NCI-H1436 treated with DMSO at 0.1 percent for 48 hours (cell line): ENCODE results near the gene EVC.

Source experiments
- DNase-seq: peaks from one replicate; lab custom pipeline; 2025; lab: John Stamatoyannopoulos, UW

Gene EVC

GRCh38 chr4:5730993-5731990, 20.3 kb downstream of the EVC start:
- DNase-seq, result no peak

GRCh38 chr4:5732158-5732557, 21.2 kb downstream of the EVC start:
- DNase-seq, result no peak

GRCh38 chr4:5734853-5735252, 23.9 kb downstream of the EVC start:
- DNase-seq, result no peak

GRCh38 chr4:5735463-5735862, 24.5 kb downstream of the EVC start:
- DNase-seq, result no peak

- no peak for DNase-seq
These were observed 27.1 kb downstream of the EVC start for GRCh38 chr4:5738061-5738460.

DNA sequence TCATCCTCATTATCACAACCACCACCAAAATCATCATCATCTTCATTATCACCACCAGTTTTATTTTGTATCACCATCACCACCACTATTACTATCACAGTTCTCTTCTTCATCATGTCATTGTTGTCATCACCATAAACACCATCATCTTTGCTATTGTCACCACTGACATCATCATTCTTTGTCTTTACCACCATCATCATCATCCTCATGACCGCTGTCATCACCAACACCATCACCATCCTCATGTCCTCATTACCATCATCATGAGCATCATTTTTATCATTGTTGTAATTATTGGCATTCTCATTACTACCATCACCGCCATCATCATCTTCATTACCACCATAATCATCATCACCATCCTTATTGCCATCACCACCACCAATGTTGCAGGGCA, 31.4 kb downstream of the EVC start:
- no peak for DNase-seq

- no peak for DNase-seq
These were observed 32.0 kb downstream of the EVC start for GRCh38 chr4:5742968-5743367.

- DNase-seq, result no peak
These were observed 35.2 kb downstream of the EVC start for GRCh38 chr4:5746250-5746649.

- DNase-seq, result no peak
These were observed 36.1 kb downstream of the EVC start for GRCh38 chr4:5746829-5747737.

- no peak for DNase-seq
These were observed 36.9 kb downstream of the EVC start for GRCh38 chr4:5747738-5748375.

- DNase-seq, result no peak
These were observed 38.6 kb downstream of the EVC start for GRCh38 chr4:5749568-5749967.

- no peak for DNase-seq
These were observed 39.3 kb downstream of the EVC start for GRCh38 chr4:5750052-5750945.

DNA sequence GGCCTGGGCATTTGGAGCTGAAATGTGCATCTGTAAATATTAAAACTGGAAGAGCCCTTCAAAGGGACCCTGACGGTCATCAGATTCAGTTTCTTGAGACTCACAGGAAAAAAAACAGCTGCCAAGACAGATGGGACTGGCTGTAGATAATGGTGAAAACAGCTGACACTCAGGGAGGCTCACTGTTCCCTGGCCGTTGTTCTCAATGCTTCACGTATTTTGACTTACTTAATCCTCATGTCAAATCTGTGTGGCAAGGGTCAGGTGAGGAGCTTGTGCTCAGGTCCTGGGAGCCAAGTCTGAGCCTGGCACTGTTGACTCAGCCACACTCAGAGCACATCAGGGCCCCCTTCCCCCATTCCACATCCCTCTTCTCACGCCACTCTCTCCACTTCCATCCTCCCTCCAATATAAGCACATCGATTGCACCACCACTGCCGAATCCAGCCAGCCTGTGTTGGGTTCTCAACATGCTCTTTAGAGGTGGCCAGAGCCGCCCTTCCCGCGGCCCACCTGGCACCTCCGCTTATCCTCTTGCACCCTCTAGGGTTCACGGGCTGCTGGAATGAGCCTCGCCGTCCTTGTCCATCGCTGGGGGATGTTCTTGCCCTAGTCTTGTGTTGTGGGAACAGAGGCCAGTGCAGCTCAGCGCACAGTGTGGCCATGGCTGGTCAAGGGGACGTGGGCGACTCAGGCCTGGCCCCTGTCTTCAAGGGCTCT, 40.1 kb downstream of the EVC start:
- DNase-seq, result no peak

DNA sequence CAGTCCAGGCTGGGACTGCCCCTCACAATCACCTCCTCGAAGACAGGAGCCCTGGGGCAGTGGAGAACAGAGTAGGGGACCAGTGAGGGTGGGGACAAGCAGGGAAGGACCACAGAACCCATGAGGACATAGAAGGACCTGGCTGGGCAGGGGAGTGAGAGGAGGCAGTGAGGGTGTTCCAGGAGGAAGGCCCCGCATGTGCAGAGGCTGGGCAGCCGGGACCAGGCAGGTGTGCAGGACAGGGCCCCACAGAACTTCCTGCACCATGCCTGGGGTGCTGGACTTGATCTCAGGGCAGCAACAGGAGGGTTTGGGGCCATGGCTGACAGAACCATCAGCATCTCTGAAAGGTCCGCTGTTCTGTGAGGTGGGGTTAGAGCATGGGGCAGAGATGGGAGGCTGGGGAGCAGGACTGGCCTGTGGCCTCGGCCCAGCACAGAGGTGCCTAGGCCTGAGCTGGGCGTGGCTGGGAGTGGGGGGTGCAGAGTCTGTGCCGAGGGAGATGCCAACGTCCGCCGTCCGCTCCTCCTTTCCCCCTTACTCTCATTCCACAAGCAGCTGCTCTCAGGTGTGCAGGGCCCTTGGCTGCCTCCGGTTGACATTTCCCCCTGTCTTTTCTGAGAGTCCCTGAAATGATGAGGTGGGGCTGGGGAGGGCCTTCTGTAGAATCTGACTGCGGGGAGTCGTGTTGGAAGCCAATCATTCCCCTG, 40.8 kb downstream of the EVC start:
- no peak for DNase-seq

DNA sequence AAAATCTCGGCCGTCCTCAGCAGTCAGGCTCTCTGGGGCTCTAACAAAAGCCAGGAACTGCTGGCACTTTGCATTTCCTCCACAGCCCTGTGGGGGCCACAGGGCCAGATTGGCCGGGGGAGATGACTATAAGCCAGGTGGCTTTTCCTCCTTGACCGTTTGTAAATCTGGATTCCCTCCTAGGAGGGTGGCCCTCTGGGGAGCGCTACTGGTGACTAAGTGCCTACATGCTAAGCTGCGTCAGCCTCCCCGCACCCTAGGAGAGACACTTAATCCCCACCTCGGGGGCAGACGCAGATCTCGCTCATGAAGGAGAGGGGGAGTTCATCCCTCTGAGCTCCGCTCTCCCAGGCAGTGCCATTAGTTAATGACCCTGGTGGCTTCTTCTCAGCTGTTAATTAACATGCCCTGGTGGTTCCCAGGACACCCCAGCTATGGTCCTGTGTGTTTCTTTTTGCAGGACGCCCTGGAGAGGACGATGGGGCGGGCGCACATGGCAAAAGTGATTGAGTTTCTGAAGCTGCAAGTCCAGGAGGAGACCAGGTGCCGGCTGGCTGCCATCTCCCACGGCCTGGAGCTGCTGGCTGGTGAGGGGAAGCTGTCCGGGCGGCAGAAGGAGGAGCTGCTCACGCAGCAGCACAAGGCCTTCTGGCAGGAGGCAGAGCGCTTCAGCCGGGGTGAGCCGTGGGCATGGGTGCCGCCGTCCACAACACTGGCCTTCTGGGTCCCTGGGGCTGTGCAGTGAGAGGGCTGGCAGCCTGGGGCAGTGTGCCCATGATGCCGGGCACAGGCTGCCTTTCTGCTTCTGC, 41.6 kb downstream of the EVC start:
- no peak for DNase-seq

- no peak for DNase-seq
These were observed 42.4 kb downstream of the EVC start for GRCh38 chr4:5753366-5753765.

DNA sequence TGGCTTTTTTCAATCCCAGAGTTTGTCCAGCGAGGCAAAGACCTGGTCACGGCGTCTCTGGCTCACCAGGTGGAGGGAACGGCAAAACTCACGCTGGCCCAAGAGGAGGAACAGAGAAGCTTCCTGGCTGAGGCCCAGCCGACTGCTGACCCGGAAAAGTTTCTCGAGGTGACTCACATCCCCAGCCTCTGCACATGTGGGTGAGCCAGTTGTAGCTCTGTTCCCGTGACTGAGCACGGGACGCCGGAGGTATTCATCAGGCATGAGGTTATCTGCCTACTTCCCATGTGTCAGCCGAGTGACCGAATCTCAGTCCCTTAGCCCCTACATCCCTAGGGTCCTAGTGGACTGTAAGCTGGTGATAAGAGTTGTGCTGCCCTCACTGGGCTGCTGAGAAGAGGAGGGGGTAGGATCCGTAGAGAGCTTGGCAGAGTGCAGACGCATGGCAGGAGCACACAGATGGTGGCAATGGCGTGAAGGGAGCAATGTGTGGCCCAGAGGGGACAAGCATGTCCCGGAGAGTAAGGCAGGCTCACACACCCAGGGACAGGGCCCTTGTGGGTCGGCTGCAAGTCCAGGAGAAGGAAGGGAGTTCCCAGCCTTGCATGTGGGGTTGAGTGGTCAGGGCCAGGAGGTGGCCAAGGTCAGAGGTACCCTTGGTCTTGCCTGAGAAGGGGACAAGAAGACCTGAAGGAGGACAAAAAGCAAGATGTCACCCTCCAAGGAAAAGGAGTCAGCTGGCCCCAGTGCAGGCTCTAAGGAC, 42.9 kb downstream of the EVC start:
- no peak for DNase-seq

DNA sequence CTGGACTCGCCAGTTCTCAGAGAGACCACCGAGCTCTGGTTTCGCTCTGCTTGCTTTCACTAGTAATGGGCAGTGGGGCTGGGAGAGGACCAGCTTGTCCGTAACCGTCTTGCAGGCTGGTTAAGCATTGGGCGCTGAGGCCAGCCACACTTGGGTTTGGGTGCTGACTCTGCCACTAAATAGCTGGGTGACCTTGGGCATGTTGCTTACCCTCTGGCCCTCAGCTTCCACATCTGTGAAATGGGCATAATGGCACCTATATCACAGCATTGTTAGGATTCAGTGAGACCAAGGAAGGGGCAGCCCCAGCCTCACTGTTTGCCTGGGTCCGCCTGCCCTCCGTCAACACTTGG, 43.5 kb downstream of the EVC start:
- no peak for DNase-seq
